ENCODE data around the gene PLD6. TPM values are rescaled to one million over a fixed set of nuclear protein-coding genes. Genes with fewer than 3 reads are reported as not detected.
"Not testable (repeated sequence)": the region's sequence is repeated elsewhere in the genome, so short reads cannot be mapped to it uniquely, and the experiment has no call there.

PLD6 gene
- total RNA-seq, 6 donors from 2014 or later, result 2.3 to 5.0 (median 3.4) TPM

- no peaks in the 10 kb centered on the region for H3K27me3 ChIP-seq
- no peaks in the 10 kb centered on the region for H3K9me3 ChIP-seq
- ATAC-seq (ENCODE audit: low FRiP score in 2 of 2), result no peak
- H3K4me3 ChIP-seq, result no peak overlapping the region
- H3K27ac ChIP-seq, result no peak overlapping the region
- DNase-seq, result no peak
- 91 to 98% methylated on average over 4 of the region's 4 CpGs for WGBS, 2 donors
- no peaks in the 10 kb centered on the region for H3K4me1 ChIP-seq
- no peak for TF ChIP-seq CTCF (IDR thresholded peaks at IDR 0.05)
- no peak for TF ChIP-seq POLR2AphosphoS5 (IDR thresholded peaks at IDR 0.05)
- TF ChIP-seq EP300 (IDR thresholded peaks at IDR 0.05), result no peak
- TF ChIP-seq POLR2A (IDR thresholded peaks at IDR 0.05), result no peak
- H3K36me3 ChIP-seq, result peaks cover 21 to 100% (median 92%) of the 10 kb centered on the region in 4 donors
Measured at GRCh38 chr17:17159571-17159970, 46.6 kb downstream of the PLD6 start.

- peaks cover 24 to 100% (median 93%) of the 10 kb centered on the region in 4 donors for H3K36me3 ChIP-seq
- H3K27ac ChIP-seq; H3K4me3 ChIP-seq; H3K9me3 ChIP-seq; ATAC-seq (ENCODE audit: low FRiP score in 2 of 2); DNase-seq; H3K27me3 ChIP-seq; H3K4me1 ChIP-seq: not testable (repeated sequence)
- WGBS, 2 donors, result 97 to 99% methylated on average over 17 to 33 of the region's 33 CpGs
Measured at GRCh38 chr17:17158506-17158905, 47.6 kb downstream of the PLD6 start.

GRCh38 chr17:17157041-17157440 lies 49.1 kb downstream of the PLD6 start:
- WGBS, 2 donors, result 94 to 95% methylated on average over 6 of the region's 6 CpGs

GRCh38 chr17:17156511-17156910 lies 49.6 kb downstream of the PLD6 start:
- Histone ChIP-seq H3K36me3 (peaks cover 19 to 98% (median 89%) of the 10 kb centered on the region in 4 donors), H3K27me3 (no peaks in the 10 kb centered on the region), H3K27ac (no peak overlapping the region), H3K4me3 (no peak overlapping the region), H3K4me1 (peaks cover 9 to 12% (median 11%) of the 10 kb centered on the region in 4 donors), H3K9me3 (no peaks in the 10 kb centered on the region)
- 80 to 86% methylated on average over 9 to 10 of the region's 10 CpGs for WGBS, 2 donors
- peak in 1 of 2 donors; percentile 48 for ATAC-seq (ENCODE audit: low FRiP score in 2 of 2)
- DNase-seq, result no peak
- TF ChIP-seq POLR2AphosphoS5 (IDR thresholded peaks at IDR 0.05), result no peak

More at GRCh38 chr17:17157041-17157440, 49.1 kb downstream of the PLD6 start:
- Histone ChIP-seq H3K4me3 (no peak overlapping the region), H3K36me3 (peaks cover 24 to 99% (median 92%) of the 10 kb centered on the region in 4 donors), H3K4me1 (peaks cover 4 to 7% (median 6%) of the 10 kb centered on the region in 4 donors), H3K27ac (no peak overlapping the region), H3K27me3 (no peaks in the 10 kb centered on the region), H3K9me3 (no peaks in the 10 kb centered on the region)
- TF ChIP-seq CTCF (IDR thresholded peaks at IDR 0.05) (no peak), EP300 (IDR thresholded peaks at IDR 0.05) (no peak), POLR2A (IDR thresholded peaks at IDR 0.05) (no peak), POLR2AphosphoS5 (IDR thresholded peaks at IDR 0.05) (no peak)
- DNase-seq (no peak), ATAC-seq (ENCODE audit: low FRiP score in 2 of 2) (no peak)

- Histone ChIP-seq H3K27me3 (no peaks in the 10 kb centered on the region), H3K9me3 (no peaks in the 10 kb centered on the region), H3K27ac (no peak overlapping the region), H3K4me3 (no peak overlapping the region), H3K4me1 (peaks cover 12 to 16% (median 14%) of the 10 kb centered on the region in 4 donors), H3K36me3 (peaks cover 16 to 98% (median 90%) of the 10 kb centered on the region in 4 donors)
- DNase-seq (no peak), ATAC-seq (ENCODE audit: low FRiP score in 2 of 2) (peak in 1 of 2 donors; percentile 17)
- WGBS, 2 donors, result 83 to 88% methylated on average over 3 to 4 of the region's 4 CpGs
- TF ChIP-seq POLR2AphosphoS5 (IDR thresholded peaks at IDR 0.05), result no peak
- no peak for TF ChIP-seq POLR2A (IDR thresholded peaks at IDR 0.05)
- TF ChIP-seq EP300 (IDR thresholded peaks at IDR 0.05), result no peak
- no peak for TF ChIP-seq CTCF (IDR thresholded peaks at IDR 0.05)
Measured at GRCh38 chr17:17156107-17156506, 50.0 kb downstream of the PLD6 start.

GRCh38 chr17:17155568-17155967 lies 50.6 kb downstream of the PLD6 start:
- peaks cover 12 to 21% (median 17%) of the 10 kb centered on the region in 4 donors for H3K4me1 ChIP-seq
- TF ChIP-seq CTCF (IDR thresholded peaks at IDR 0.05) (no peak), POLR2A (IDR thresholded peaks at IDR 0.05) (no peak), POLR2AphosphoS5 (IDR thresholded peaks at IDR 0.05) (no peak), EP300 (IDR thresholded peaks at IDR 0.05) (no peak)
- WGBS, 2 donors, result 85 to 96% methylated on average over 3 of the region's 3 CpGs
- H3K9me3 ChIP-seq, result no peaks in the 10 kb centered on the region
- no peak overlapping the region for H3K4me3 ChIP-seq
- ATAC-seq (ENCODE audit: low FRiP score in 2 of 2) (no peak), DNase-seq (no peak)
- H3K36me3 ChIP-seq, result peaks cover 12 to 98% (median 88%) of the 10 kb centered on the region in 4 donors
- H3K27ac ChIP-seq, result no peak overlapping the region
- H3K27me3 ChIP-seq, result no peaks in the 10 kb centered on the region

Data from upper lobe of left lung (tissue), 6 donors.